Stomach (tissue), 9 donors: Measurements from ENCODE around the gene TMEM205. TPM values are rescaled to one million over a fixed set of nuclear protein-coding genes. Genes with fewer than 3 reads are reported as not detected.

Experiments used
- DNase-seq, 2 donors: peaks; one replicate each; pipeline versions ENCODE4 v3.0.0 to v3.0.0-alpha.2; 2013 to 2019
- H3K27ac ChIP-seq, 5 donors: fragments of 200-600 bp in 4 of 5; sonication (generic) in 4 of 5; one replicate each; pipeline ENCODE4 v1.5.1; 2013 to 2019; ENCODE audit warnings: mild to moderate bottlenecking in 1 of 5, moderate library complexity in 1 of 5
- H3K27me3 ChIP-seq, 3 donors: fragments of 200-600 bp; sonication (generic); one replicate each; pipeline ENCODE4 v1.5.1; 2017 to 2019; ENCODE audit warnings: mixed run types in 1 of 3
- H3K36me3 ChIP-seq, 4 donors: fragments of 200-600 bp; sonication (generic); 1 replicate in 3 of 4; 2 replicates in 1 of 4; pipeline ENCODE4 v1.5.1; 2016 to 2019
- H3K4me1 ChIP-seq, 4 donors: fragments of 200-600 bp; sonication (generic); one replicate each; pipeline ENCODE4 v1.5.1; 2016 to 2019
- H3K4me3 ChIP-seq, 4 donors: fragments of 200-600 bp; sonication (generic) in 3 of 4; one replicate each; pipeline ENCODE4 v1.5.1; 2016 to 2019; ENCODE audit warnings: mild to moderate bottlenecking in 1 of 4
- H3K9me3 ChIP-seq, 4 donors: fragments of 200-600 bp; sonication (generic); one replicate each; pipeline ENCODE4 v1.5.1; 2016 to 2019
- EP300 ChIP-seq: sonication (generic); formaldehyde crosslinking; IDR thresholded peaks from one replicate; pipeline ENCODE4 v1.6.1; 2017; ENCODE audit warnings: antibody characterized with exemption
- POLR2A ChIP-seq, 4 donors: fragments of 450-650 bp; IDR thresholded peaks; one replicate each; pipeline ENCODE4 v1.6.1; 2016; ENCODE audit warnings: antibody characterized with exemption in 4 of 4, control low read depth in 2 of 4, mild to moderate bottlenecking in 1 of 4, moderate library complexity in 1 of 4
- POLR2AphosphoS5 ChIP-seq, 3 donors: sonication (generic); formaldehyde crosslinking; IDR thresholded peaks; one replicate each; pipeline ENCODE4 v1.6.1; 2016; ENCODE audit warnings: antibody characterized with exemption in 3 of 3
- WGBS, 5 donors: extraction: QIAGEN DNeasy Blood & Tissue Kit in 3 of 5; methylation state at CpG; one replicate each; pipeline versions ENCODE4 v1.1.5 to v1.1.7; 2013 to 2018; 5-methylcytosine and 5-hydroxymethylcytosine counted together
- intact Hi-C: fragments of 100-400 bp; cut with DNase I; formaldehyde crosslinking; loops from one replicate; pipeline ENCODE4 v1.15.1; 2023; ENCODE audit warnings: low total_unique reads
- polyA plus RNA-seq, 3 donors: library from polyadenylated mRNA; stranded (reverse); fragments of 200-250 nt; gene quantifications; one replicate each; pipeline ENCODE4 v1.2.3, GENCODE V29; 2013
- total RNA-seq, 5 donors: library from RNA; depleted of rRNA; stranded (reverse); fragments of >200 nt; gene quantifications; one replicate each; pipeline versions ENCODE4 v1.1.0 to v1.2.3, GENCODE V29; 2014 to 2016
- TF ChIP-seq, protein P1 (sequence below), 7 experiments: fragments of 450-650 bp in 4 of 7; fragments of 200-600 bp in 3 of 7; sonication (generic) in 3 of 7; IDR thresholded peaks; one replicate each; pipeline ENCODE4 v1.5.1; 2016 to 2019; ENCODE audit warnings: antibody characterized with exemption in 7 of 7, control low read depth in 2 of 7, mild to moderate bottlenecking in 1 of 7
- donor health status: healthy with polysubstance abuse.
- donor health status: Bipolar disorder and iron deficiency.
- donor health status: healthy.

The TMEM205 gene
- total and polyA plus RNA-seq, 8 donors = 5.8 to 169 (median 66.5) TPM

DNA sequence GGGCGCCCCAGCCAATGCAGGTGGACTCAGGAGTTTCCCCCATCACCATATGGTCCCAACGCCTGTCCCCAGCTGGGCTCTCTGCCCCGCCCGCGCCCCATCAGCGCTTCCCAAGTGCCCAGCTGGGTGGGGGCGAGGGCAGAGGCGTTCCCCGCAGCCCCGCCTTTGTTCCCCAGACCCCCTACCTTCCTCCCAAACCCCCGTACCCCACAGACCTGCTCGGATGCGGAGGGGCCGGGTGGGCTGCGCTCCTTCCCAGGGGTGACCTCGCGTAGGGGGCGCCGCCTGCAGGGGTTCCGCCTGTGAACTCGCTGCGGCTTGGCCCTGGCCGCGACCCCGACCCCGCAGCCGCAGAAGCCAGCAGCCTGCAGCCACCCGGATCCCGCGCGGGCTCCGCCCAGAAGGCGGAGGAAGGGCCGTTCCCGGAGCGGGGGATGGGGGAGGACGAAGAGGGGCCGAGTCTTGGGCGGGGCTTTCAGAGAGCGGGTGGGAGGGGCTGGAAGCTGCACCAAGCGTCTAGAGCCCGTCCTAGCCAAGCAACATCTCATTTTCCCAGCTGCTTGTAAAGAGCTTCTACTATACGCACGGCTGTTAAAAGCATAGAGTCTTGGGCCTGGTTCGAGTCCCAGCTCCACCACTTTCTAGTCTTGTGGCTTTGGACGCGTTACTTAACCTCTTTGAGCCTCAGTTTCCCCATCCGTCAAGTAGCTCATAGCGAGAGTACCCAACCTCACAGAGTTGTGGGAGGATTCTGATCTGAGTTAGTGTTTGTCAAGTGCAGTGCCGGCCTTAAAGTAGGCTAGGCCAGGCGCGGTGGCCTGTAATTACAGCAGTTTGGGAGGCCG, 6.6 kb downstream of the TMEM205 start, which contains the start of gene RAB3D:
Gene RAB3D (minus strand): TSS at position 404 of the 845 bp plus-strand sequence. CDS start 2,258 bp downstream, outside the sequence.
- peak; percentile 96 to 97 for DNase-seq
- Histone ChIP-seq H3K9me3 (no peaks in the 10 kb centered on the region), H3K36me3 (peaks cover 23 to 49% (median 38%) of the 10 kb centered on the region in 4 donors), H3K4me3 (peak within 1 kb of the TSS; percentile 69 to 95 (median 93)), H3K27ac (peak within 1 kb of the TSS; percentile 90 to 91 (median 90)), H3K4me1 (peaks cover 23 to 55% (median 44%) of the 10 kb centered on the region in 4 donors), H3K27me3 (no peaks in the 10 kb centered on the region)
- TF ChIP-seq POLR2A (IDR thresholded peaks at IDR 0.05) = peak in 1 of 4 donors; percentile 81
- TF ChIP-seq, protein P1, sequence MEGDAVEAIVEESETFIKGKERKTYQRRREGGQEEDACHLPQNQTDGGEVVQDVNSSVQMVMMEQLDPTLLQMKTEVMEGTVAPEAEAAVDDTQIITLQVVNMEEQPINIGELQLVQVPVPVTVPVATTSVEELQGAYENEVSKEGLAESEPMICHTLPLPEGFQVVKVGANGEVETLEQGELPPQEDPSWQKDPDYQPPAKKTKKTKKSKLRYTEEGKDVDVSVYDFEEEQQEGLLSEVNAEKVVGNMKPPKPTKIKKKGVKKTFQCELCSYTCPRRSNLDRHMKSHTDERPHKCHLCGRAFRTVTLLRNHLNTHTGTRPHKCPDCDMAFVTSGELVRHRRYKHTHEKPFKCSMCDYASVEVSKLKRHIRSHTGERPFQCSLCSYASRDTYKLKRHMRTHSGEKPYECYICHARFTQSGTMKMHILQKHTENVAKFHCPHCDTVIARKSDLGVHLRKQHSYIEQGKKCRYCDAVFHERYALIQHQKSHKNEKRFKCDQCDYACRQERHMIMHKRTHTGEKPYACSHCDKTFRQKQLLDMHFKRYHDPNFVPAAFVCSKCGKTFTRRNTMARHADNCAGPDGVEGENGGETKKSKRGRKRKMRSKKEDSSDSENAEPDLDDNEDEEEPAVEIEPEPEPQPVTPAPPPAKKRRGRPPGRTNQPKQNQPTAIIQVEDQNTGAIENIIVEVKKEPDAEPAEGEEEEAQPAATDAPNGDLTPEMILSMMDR (IDR thresholded peaks at IDR 0.05) = no peak
- TF ChIP-seq EP300 = no peak
- TF ChIP-seq POLR2AphosphoS5 (IDR thresholded peaks at IDR 0.05) = peak; percentile 37 to 88 (median 80)
- intact Hi-C loops = no loop called here
- 3 to 7% (median 5%) methylated on average over 31 to 53 of the region's 53 CpGs for WGBS, 5 donors

GRCh38 chr19:11338569-11339253, 7.4 kb downstream of the TMEM205 start:
- H3K4me3 ChIP-seq = peak overlapping the region; percentile 69 to 95 (median 93)
- no peaks in the 10 kb centered on the region for H3K9me3 ChIP-seq
- H3K36me3 ChIP-seq = peaks cover 31 to 57% (median 46%) of the 10 kb centered on the region in 4 donors
- H3K27me3 ChIP-seq = no peaks in the 10 kb centered on the region
- WGBS, 5 donors = 12 to 17% (median 16%) methylated on average over 18 to 21 of the region's 21 CpGs
- H3K4me1 ChIP-seq = peaks cover 16 to 47% (median 39%) of the 10 kb centered on the region in 4 donors
- H3K27ac ChIP-seq = peak overlapping the region; percentile 90 to 91 (median 90)
- no peak for DNase-seq
- TF ChIP-seq POLR2AphosphoS5 (IDR thresholded peaks at IDR 0.05) (no peak), POLR2A (IDR thresholded peaks at IDR 0.05) (no peak)
- TF ChIP-seq, protein P1 (IDR thresholded peaks at IDR 0.05) = no peak
- intact Hi-C loops = no loop called here

DNA sequence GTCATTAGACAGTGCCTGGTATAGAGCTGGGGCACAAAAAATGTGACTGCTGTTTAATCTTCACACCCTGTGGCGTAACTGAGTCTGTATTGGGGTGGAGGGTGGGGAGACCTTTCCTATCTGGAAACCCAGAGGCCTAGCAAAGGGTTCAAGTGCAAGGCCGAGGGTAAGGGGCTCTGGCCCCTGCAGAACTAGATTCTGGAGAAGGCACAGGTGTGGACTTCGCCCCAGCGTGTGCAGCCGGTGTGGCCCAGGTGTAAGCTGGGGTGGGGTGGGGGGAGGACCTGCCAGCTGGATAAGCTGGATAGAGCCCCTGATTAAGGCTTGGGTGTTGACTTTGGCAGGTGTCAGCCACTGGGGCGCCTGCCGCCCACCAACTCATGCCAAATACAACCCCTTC, 7.9 kb downstream of the TMEM205 start:
- H3K27ac ChIP-seq = peak overlapping the region; percentile 90 to 91 (median 90)
- intact Hi-C loops = no loop called here
- no peaks in the 10 kb centered on the region for H3K9me3 ChIP-seq
- H3K4me3 ChIP-seq = peak overlapping the region; percentile 69 to 95 (median 93)
- DNase-seq = peak in 1 of 2 donors; percentile 69
- H3K27me3 ChIP-seq = no peaks in the 10 kb centered on the region
- H3K36me3 ChIP-seq = peaks cover 35 to 63% (median 52%) of the 10 kb centered on the region in 4 donors
- no peak for TF ChIP-seq EP300
- TF ChIP-seq, protein P1 (IDR thresholded peaks at IDR 0.05) = no peak
- TF ChIP-seq POLR2A (IDR thresholded peaks at IDR 0.05) = no peak
- no peak for TF ChIP-seq POLR2AphosphoS5 (IDR thresholded peaks at IDR 0.05)
- H3K4me1 ChIP-seq = peaks cover 15 to 42% (median 33%) of the 10 kb centered on the region in 4 donors
- 36 to 53% (median 40%) methylated on average over 7 of the region's 7 CpGs for WGBS, 5 donors

- WGBS, 5 donors = 64 to 78% (median 75%) methylated on average over 14 of the region's 14 CpGs
- Histone ChIP-seq H3K4me3 (peak overlapping the region in 1 of 4 donors; percentile 69), H3K36me3 (peaks cover 43 to 64% (median 55%) of the 10 kb centered on the region in 4 donors), H3K9me3 (no peaks in the 10 kb centered on the region), H3K4me1 (peaks cover 15 to 36% (median 32%) of the 10 kb centered on the region in 4 donors), H3K27ac (peak overlapping the region in 1 of 5 donors; percentile 90), H3K27me3 (no peaks in the 10 kb centered on the region)
- no peak for TF ChIP-seq EP300
- TF ChIP-seq, protein P1 (IDR thresholded peaks at IDR 0.05) = no peak
- TF ChIP-seq POLR2AphosphoS5 (IDR thresholded peaks at IDR 0.05) = no peak
- no peak for TF ChIP-seq POLR2A (IDR thresholded peaks at IDR 0.05)
- no peak for DNase-seq
- intact Hi-C loops = no loop called here
Measured at GRCh38 chr19:11337080-11337479, 9.0 kb downstream of the TMEM205 start.
